GM19043 (cell line): ENCODE measurements around the gene STXBP5.

ENCODE experiments used
- ATAC-seq: cut with Tn5 transposase; IDR thresholded peaks from one replicate; pipeline ENCODE4 v1.9.1; 2021; ENCODE audit warnings: low read depth; ENCODE audit not compliant: unreplicated experiment

STXBP5 gene

DNA sequence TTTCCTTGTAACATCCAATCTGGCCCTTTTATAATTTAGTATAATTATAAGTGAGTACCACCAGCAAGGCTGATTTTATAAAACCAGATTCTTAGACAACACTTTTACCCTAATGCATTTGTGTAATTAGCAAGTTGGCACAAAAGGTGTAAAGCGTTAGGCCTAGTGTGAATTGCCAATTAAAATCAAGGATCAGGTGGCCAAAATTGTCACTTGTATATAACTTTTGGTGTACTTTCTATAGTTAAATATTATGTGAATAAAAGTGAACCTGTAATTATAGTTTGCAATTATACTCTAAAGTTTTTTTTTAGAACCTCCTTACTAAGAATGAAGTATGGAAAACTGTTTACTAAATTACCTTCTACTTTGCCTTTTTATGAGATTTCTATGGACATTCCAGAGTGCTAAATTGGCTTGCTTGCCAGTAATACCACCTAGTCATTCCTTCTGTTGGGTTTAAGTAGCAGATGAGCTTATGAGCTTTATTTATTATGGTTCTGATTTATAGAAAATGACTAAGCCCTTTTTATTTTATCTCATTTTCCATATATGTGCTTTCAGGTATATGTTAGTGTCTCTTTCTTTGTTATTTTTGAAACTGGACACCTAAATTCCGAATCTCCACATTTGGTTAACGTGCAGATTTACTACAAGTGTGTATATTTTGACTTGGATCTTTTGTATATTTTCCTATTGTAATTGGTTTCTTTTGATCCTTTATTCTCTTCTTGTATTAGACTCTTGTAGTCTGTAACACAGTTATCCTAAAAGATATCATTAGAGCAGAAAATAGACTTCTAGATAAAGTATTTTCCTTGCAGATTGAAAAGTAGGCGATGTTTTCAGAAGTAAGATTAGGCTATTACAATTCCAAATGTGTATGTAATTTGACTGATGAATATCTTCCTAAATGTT lies 3.9 kb downstream of the STXBP5 start:
- ATAC-seq = no peak

GRCh38 chr6:147209762-147210449 lies 5.7 kb downstream of the STXBP5 start:
- ATAC-seq = no peak

DNA sequence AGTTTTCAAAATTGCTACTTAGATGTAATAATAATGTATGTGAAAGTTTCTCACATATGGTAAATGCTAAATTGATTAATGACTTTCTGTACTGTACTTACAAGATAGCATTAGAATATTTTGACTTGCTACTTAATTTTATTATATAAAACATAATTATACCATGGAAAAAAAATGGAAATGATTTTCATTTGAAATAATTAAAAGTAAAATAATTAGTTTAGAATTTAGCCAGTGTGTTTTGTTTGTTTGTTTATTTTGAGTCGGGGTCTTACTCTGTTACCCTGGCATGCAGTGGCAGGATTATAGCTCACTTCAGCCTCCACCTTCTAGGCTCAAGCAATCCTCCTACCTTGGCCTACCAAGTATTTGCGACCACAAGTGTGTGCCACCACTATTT lies 7.1 kb downstream of the STXBP5 start:
- ATAC-seq = no peak

GRCh38 chr6:147211831-147212230 lies 7.6 kb downstream of the STXBP5 start:
- no peak for ATAC-seq

DNA sequence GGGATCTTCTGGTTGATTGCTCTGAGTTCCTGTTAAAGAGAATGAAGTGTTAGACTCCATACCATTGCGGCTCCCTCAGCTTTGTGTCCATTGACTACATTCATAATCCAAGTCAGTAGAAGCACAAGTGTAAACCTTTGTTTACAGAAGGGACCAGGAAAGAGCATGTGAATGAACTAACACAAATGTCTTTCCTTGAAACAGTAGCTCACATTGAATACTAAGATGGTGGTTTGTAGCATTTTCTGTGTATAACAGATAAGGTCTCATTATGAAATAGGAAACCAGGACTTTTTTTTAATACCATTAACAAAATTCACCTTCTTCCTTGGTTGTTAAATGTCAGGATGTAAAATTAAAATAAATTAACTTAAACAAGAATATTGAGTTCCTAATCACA lies 8.4 kb downstream of the STXBP5 start:
- ATAC-seq = no peak

- no peak for ATAC-seq
Measured at GRCh38 chr6:147213772-147214171, 9.6 kb downstream of the STXBP5 start.

DNA sequence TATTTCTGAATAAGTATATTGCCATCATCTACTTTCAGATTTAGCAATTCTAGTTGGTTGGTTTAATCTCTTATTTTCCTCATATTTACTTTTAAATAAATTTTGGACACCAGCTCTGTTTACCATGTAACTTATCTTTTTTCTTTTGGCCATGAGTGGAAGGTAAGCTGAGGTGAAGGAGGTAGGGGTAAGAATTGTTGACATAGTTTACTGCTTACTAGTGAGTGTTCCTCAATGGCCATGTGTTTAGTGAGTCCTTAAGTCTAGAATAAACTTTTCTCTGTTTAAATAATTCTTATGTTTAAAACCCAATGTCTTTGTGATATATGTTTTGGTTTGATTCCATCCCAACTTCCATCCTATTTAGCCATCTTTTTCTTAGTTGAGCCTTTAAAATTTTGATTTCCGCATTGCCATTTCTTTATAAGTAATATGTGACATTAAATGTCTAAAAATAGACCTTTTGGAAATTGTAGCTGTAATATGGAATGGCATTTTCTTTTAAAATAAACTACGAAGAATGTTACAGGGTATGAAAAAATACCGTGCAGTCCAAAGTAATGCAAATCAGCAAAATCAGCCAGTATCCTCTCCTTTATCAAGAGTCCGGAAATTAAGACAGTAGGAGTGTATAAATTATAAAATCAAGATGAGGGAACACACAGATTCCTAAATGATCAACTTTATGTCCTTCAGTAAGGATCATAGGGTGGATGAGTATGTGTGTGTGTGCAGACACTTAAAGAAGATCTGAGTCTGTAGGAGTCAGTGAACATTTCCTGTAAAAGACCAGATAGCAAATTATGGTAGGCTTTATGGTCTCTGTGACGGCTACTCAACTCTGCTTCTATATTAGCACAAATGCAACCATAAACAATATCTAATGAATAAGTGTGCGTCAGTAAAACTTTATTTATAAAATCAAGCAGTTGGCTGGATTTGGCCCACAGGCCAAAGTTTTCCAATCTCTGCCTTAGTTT lies 10.3 kb downstream of the STXBP5 start:
- ATAC-seq = no peak

DNA sequence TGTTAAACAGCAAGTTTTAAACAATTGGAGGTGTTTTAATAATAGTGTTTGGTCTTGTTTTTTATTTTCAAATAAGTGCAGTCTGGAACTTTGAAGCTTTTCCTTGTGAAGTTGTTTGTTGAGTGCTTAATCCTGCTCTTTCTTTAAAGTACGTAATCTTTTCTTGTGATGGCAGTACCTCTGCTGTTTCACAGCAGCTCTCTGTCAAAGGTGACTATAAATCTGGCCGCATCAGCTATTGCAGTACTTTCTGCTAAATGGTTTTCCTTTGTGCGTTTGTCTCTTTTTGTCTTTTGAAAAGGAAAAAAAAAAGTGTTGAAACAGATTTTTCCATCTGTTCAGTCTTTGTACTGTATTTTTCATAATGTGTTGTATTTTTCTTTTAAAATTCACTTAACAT lies 12.7 kb downstream of the STXBP5 start:
- no peak for ATAC-seq

- ATAC-seq = no peak
Measured at GRCh38 chr6:147217840-147218404, 13.7 kb downstream of the STXBP5 start.

DNA sequence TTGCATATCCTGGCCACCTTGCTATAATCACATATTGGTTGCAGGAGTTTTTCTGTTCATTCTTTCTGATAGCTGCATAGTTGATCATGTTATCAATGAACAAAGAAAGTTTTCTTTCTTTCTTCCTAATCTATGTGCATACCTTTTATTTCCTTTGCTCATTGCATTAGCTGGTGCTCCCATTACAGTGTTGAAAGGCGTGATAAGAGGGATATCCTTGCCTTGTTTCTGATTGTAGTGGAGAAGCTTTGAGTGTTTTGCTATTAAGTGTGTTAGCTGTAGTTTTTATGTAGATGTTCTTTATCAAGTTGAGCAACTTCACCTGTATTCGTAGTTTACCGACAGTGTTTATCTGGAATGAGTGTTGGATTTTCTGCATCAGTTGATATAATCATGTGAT lies 14.6 kb downstream of the STXBP5 start:
- ATAC-seq = no peak

- ATAC-seq = no peak
Measured at GRCh38 chr6:147219463-147219862, 15.2 kb downstream of the STXBP5 start.

DNA sequence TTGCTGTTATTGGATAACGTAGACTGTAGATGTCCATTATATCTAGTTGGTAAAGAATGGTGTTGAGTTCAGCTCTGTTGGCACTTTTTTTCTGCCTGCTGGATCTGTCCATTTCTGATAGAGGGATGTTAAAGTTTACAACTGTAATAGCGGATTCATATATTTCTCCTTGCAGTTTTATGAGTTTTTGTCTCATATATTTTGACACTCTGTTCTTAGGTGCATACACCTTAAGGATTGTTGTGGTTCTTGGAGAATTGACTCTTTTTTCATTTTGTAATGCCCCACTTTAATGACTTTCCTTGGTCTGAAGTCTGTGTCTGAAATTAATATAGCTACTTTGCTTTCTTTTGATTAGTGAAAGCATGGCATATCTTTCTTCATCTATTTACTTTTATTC lies 16.1 kb downstream of the STXBP5 start:
- no peak for ATAC-seq

GRCh38 chr6:147221739-147222138 lies 17.5 kb downstream of the STXBP5 start:
- no peak for ATAC-seq

- ATAC-seq = no peak
Measured at GRCh38 chr6:147222160-147222838, 18.1 kb downstream of the STXBP5 start.

GRCh38 chr6:147223736-147224135 lies 19.5 kb downstream of the STXBP5 start:
- ATAC-seq = no peak

DNA sequence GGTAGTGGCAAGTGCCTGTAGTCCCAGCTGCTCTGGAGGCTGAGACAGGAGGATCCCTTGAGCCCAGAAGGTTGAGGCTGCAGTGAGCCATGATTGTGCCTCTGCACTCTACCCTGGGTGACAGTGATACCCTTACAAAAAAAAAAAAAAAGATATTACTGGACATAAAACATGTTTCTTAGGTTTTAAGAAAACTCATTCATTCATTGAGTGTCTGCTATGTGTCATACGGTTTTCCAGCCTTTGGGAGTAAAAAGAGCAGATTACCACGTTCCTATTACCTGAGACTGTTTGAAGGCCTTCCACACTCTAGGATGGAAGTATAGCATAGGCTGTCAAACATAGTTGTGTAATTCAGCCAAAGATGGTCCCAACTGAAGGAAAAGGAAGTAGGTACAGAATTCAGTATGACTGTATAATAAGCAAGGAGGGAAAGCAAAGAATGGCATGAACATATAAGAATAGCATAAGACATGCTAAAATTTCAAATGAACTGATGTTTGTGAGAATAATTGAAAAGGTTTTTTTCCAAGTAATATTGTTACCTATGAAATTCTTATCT lies 22.0 kb downstream of the STXBP5 start:
- ATAC-seq = no peak

DNA sequence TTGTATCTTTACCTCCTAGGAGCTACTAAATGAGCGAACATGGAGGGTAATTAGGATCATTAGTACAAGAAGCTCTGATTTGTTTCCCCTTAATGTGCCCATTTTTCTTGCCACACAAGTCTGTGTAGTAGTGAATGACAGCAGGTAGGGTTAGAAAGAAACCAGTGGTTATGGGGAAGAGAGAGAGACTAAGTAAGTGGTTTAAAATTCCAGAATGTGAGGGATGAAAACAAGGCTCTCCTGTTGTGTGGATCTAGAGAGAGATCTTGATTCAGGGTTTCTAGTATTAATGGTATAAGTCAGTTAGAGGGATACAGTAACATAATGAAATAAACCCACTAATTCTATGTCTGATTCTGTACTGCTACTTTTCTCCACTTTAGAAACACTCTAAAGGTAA lies 22.7 kb downstream of the STXBP5 start:
- ATAC-seq = no peak

- ATAC-seq = no peak
Measured at GRCh38 chr6:147227770-147228320, 23.6 kb downstream of the STXBP5 start.

GRCh38 chr6:147231589-147231988 lies 27.4 kb downstream of the STXBP5 start:
- no peak for ATAC-seq
